ENCODE data around the gene F3. TPM values are rescaled to one million over a fixed set of nuclear protein-coding genes. Genes with fewer than 3 reads are reported as not detected.
A peak's percentile ranks its signal among the peaks of the same experiment; 100 is the strongest.
"Not testable (repeated sequence)": the region's sequence is repeated elsewhere in the genome, so short reads cannot be mapped to it uniquely, and the experiment has no call there.

Gene F3
- total and polyA plus RNA-seq, 2 experiments from 2014 or later = 93.7 to 116 TPM

GRCh38 chr1:94572780-94573179, 31.2 kb upstream of the F3 start:
- in situ Hi-C loops (cut with MboI) = no loop called here
- Histone ChIP-seq H3K36me3 (ENCODE audit: low read depth) (no peaks in the 10 kb centered on the region), H3K4me2 (ENCODE audit: unreplicated experiment) (no peak overlapping the region), H2AFZ (no peak overlapping the region), H3K4me3 (no peak overlapping the region), H3K9me2 (ENCODE audit: insufficient read depth) (no peaks in the 10 kb centered on the region), H3K4me1 (ENCODE audit: insufficient read depth) (no peaks in the 10 kb centered on the region), H3K9ac (no peak overlapping the region), H3K27ac (no peak overlapping the region), H3F3A (ENCODE audit: insufficient read depth) (no peaks in the 10 kb centered on the region), H3K9me3 (ENCODE audit: low read depth) (no peaks in the 10 kb centered on the region), H3K27me3 (replicated peaks; ENCODE audit: insufficient read depth) (no peaks in the 10 kb centered on the region), H4K20me1 (ENCODE audit: insufficient read depth) (no peaks in the 10 kb centered on the region), H3K79me2 (ENCODE audit: insufficient read depth) (no peaks in the 10 kb centered on the region)
- DNase-seq = peak; percentile 20
- TF ChIP-seq EZH2 (IDR thresholded peaks at IDR 0.05; ENCODE audit: insufficient read depth, poor library complexity, severe bottlenecking) (no peak), EZH2phosphoT487 (IDR thresholded peaks at IDR 0.05; ENCODE audit: insufficient read depth, low read depth) (no peak)
- 96 to 100% methylated on average over 1 of the region's 1 CpG for WGBS, 2 experiments (ENCODE audit: low coverage in 1 of 2, low lambda C conversion rate in 2 of 2, missing lambda C conversion rate in 2 of 2)

- DNase-seq = not testable (repeated sequence)
- WGBS, 2 experiments (ENCODE audit: low coverage in 1 of 2, low lambda C conversion rate in 2 of 2, missing lambda C conversion rate in 2 of 2) = 86 to 87% methylated on average over 9 of the region's 9 CpGs
Measured at GRCh38 chr1:94570965-94571364, 29.4 kb upstream of the F3 start.

GRCh38 chr1:94568806-94569205, 27.2 kb upstream of the F3 start:
- DNase-seq; H3K4me1 ChIP-seq (ENCODE audit: insufficient read depth); H3K4me3 ChIP-seq: not testable (repeated sequence)

More at GRCh38 chr1:94570965-94571364, 29.4 kb upstream of the F3 start:
- H3K36me3 ChIP-seq (ENCODE audit: low read depth); H3F3A ChIP-seq (ENCODE audit: insufficient read depth); H3K4me2 ChIP-seq (ENCODE audit: unreplicated experiment); H4K20me1 ChIP-seq (ENCODE audit: insufficient read depth); H3K4me3 ChIP-seq; H3K9ac ChIP-seq; H3K4me1 ChIP-seq (ENCODE audit: insufficient read depth); H3K27me3 ChIP-seq (replicated peaks; ENCODE audit: insufficient read depth); H3K79me2 ChIP-seq (ENCODE audit: insufficient read depth); H3K27ac ChIP-seq; in situ Hi-C loops (cut with MboI); H3K9me2 ChIP-seq (ENCODE audit: insufficient read depth); H2AFZ ChIP-seq; H3K9me3 ChIP-seq (ENCODE audit: low read depth): not testable (repeated sequence)

GRCh38 chr1:94567975-94568607, 26.5 kb upstream of the F3 start:
- H3K4me1 ChIP-seq (ENCODE audit: insufficient read depth); H4K20me1 ChIP-seq (ENCODE audit: insufficient read depth); H3K79me2 ChIP-seq (ENCODE audit: insufficient read depth); H3K27me3 ChIP-seq (replicated peaks; ENCODE audit: insufficient read depth); H3K4me3 ChIP-seq; in situ Hi-C loops (cut with MboI); H3K36me3 ChIP-seq (ENCODE audit: low read depth); H3K9ac ChIP-seq; H3K4me2 ChIP-seq (ENCODE audit: unreplicated experiment); H3F3A ChIP-seq (ENCODE audit: insufficient read depth); DNase-seq; H3K27ac ChIP-seq; H2AFZ ChIP-seq; H3K9me3 ChIP-seq (ENCODE audit: low read depth); H3K9me2 ChIP-seq (ENCODE audit: insufficient read depth): not testable (repeated sequence)
- 96 to 100% methylated on average over 2 of the region's 2 CpGs for WGBS, 2 experiments (ENCODE audit: low coverage in 1 of 2, low lambda C conversion rate in 2 of 2, missing lambda C conversion rate in 2 of 2)

More at GRCh38 chr1:94568806-94569205, 27.2 kb upstream of the F3 start:
- H4K20me1 ChIP-seq (ENCODE audit: insufficient read depth); H3K79me2 ChIP-seq (ENCODE audit: insufficient read depth); H3K36me3 ChIP-seq (ENCODE audit: low read depth); H3F3A ChIP-seq (ENCODE audit: insufficient read depth); H3K9me2 ChIP-seq (ENCODE audit: insufficient read depth); H3K9ac ChIP-seq; in situ Hi-C loops (cut with MboI); H3K4me2 ChIP-seq (ENCODE audit: unreplicated experiment); H3K27me3 ChIP-seq (replicated peaks; ENCODE audit: insufficient read depth); H3K9me3 ChIP-seq (ENCODE audit: low read depth); H3K27ac ChIP-seq; H2AFZ ChIP-seq: not testable (repeated sequence)
- 71 to 73% methylated on average over 5 of the region's 5 CpGs for WGBS, 2 experiments (ENCODE audit: low coverage in 1 of 2, low lambda C conversion rate in 2 of 2, missing lambda C conversion rate in 2 of 2)

- H3F3A ChIP-seq (ENCODE audit: insufficient read depth); H3K9me3 ChIP-seq (ENCODE audit: low read depth); H3K9me2 ChIP-seq (ENCODE audit: insufficient read depth); H3K4me2 ChIP-seq (ENCODE audit: unreplicated experiment); H3K9ac ChIP-seq; H3K27me3 ChIP-seq (replicated peaks; ENCODE audit: insufficient read depth); H4K20me1 ChIP-seq (ENCODE audit: insufficient read depth); H2AFZ ChIP-seq; H3K4me1 ChIP-seq (ENCODE audit: insufficient read depth); H3K4me3 ChIP-seq; DNase-seq; H3K27ac ChIP-seq; in situ Hi-C loops (cut with MboI); H3K36me3 ChIP-seq (ENCODE audit: low read depth); H3K79me2 ChIP-seq (ENCODE audit: insufficient read depth): not testable (repeated sequence)
- 71 to 82% methylated on average over 5 of the region's 5 CpGs for WGBS, 2 experiments (ENCODE audit: low coverage in 1 of 2, low lambda C conversion rate in 2 of 2, missing lambda C conversion rate in 2 of 2)
Measured at GRCh38 chr1:94566436-94566835, 24.9 kb upstream of the F3 start.
